RWPE1 (cell line): ENCODE results near the gene GSTCD.
"Not testable (repeated sequence)": the region's sequence is repeated elsewhere in the genome, so short reads cannot be mapped to it uniquely, and the experiment has no call there.

Experiments used
- CTCF ChIA-PET: fragments of 350-600 bp; sonication (Branson Sonifier 250); formaldehyde crosslinking; extraction: SDS; loops from one replicate; lab custom pipeline; 2021; lab: Yijun Ruan, JAX
- POLR2A ChIA-PET: fragments of 400-600 bp; formaldehyde crosslinking; extraction: SDS; loops from one replicate; lab custom pipeline; 2020; ENCODE audit warnings: antibody characterized with exemption; ENCODE audit not compliant: low non-redundant PET; lab: Yijun Ruan, JAX
- DNase-seq: peaks from one replicate; pipeline ENCODE4 v3.0.0; 2012; ENCODE audit warnings: low spot score
- H3K27ac ChIP-seq: fragments of 450-650 bp; 2 replicates; pipeline ENCODE4 v1.5.1; 2017
- TF ChIP-seq, protein P1 (sequence below): fragments of 450-650 bp; conservative IDR thresholded peaks from 2 replicates; pipeline ENCODE4 v1.5.1; 2017; ENCODE audit warnings: low read depth, mild to moderate bottlenecking

Gene GSTCD

DNA sequence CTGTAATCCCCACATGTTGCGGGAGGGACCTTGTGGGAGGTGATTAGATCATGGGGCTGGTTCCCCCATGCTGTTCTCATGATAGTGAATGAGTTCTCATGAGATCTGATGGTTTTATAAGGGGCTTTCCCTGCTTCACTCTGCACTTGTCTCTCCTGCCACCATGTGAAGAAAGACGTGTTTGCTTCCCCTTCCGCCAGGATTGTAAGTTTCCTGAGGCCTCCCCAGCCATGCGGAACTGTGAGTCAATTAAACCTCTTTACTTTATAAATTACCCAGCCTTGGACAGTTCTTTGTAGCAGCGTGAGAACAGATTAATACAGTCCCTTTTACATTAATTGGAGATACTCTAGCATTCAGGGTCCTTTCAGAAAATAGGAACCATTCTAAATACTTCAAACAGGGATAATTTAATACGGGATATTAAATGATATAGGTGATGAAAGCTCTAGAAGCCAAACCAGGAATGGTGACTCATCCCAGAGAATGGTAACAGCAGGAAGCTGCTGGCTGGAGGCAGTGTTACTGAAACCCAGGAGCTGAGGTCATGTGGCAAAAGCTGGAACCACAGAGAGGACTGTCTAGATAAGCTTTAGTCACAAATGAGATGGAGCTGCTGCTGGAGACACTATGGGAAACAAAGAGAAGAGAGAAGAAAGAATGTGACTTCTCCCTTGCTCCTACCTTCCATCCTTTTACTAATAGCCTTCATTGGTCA lies 57.3 kb downstream of the GSTCD start:
- ChIA-PET POLR2A (no interaction called here), CTCF (no interaction called here)
- TF ChIP-seq, protein P1, sequence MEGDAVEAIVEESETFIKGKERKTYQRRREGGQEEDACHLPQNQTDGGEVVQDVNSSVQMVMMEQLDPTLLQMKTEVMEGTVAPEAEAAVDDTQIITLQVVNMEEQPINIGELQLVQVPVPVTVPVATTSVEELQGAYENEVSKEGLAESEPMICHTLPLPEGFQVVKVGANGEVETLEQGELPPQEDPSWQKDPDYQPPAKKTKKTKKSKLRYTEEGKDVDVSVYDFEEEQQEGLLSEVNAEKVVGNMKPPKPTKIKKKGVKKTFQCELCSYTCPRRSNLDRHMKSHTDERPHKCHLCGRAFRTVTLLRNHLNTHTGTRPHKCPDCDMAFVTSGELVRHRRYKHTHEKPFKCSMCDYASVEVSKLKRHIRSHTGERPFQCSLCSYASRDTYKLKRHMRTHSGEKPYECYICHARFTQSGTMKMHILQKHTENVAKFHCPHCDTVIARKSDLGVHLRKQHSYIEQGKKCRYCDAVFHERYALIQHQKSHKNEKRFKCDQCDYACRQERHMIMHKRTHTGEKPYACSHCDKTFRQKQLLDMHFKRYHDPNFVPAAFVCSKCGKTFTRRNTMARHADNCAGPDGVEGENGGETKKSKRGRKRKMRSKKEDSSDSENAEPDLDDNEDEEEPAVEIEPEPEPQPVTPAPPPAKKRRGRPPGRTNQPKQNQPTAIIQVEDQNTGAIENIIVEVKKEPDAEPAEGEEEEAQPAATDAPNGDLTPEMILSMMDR = no peak
- DNase-seq = peak; percentile 60
- H3K27ac ChIP-seq = no peak overlapping the region

DNA sequence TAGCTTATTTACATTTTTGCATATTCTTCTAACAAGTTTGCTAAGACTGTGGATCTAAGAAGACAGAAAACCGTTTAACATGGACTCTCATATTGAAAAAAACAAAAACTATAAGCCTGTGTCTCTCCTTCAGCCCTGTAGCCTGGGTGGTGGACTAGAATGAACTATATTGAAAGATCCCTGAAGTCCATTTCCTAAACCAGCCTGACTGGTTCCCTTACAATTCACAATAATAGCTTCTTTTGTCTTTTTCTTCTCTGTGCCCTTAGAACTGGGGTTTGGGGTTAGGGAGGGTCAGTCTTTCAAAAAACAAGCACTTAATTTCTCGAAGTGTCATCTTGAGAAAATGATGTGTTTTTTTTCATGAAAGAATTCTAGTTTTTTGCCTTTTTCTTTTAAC lies 59.0 kb downstream of the GSTCD start:
- TF ChIP-seq, protein P1 = no peak
- POLR2A ChIA-PET = no interaction called here
- H3K27ac ChIP-seq = no peak overlapping the region
- CTCF ChIA-PET = no interaction called here
- no peak for DNase-seq

DNA sequence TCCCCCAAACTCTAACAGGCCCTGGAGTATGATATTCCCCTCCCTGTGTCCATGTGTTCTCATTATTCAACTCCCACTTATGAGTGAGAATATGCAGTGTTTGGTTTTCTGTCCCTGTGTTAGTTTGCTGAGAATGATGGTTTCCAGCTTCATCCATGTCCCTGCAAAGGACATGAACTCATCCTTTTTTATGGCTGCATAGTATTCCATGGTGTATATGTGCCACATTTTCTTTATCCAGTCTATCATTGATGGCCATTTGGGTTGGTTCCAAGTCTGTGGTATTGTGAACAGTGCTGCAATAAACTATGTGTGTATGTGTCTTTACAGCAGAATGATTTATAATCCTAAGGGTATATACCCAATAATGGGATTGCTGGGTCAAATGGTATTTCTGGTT lies 61.9 kb downstream of the GSTCD start:
- H3K27ac ChIP-seq, DNase-seq, POLR2A ChIA-PET, CTCF ChIA-PET: not testable (repeated sequence)

DNA sequence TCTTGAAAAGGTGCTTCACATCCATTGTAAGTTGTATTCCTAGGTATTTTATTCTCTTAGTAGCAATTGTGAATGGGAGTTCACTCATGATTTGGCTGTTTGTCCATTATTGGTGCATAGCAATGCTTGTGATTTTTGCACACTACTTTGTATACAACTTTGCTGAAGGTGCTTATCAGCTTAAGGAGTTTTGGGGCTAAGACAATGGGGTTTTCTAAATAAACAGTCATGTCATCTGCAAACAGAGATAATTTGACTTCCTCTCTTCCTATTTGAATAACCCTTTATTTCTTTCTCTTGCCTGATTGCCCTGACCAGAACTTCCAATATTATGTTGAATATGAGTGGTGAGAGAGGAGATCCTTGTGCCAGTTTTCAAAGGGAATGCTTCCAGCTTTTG lies 63.5 kb downstream of the GSTCD start:
- POLR2A ChIA-PET, DNase-seq, H3K27ac ChIP-seq: not testable (repeated sequence)
- CTCF ChIA-PET = interaction anchor here (0.5 to 0.7 kb wide), 4 partner anchors 48 to 1125 kb away, joined by 3 read pairs; no protein-coding TSS in a partner anchor

DNA sequence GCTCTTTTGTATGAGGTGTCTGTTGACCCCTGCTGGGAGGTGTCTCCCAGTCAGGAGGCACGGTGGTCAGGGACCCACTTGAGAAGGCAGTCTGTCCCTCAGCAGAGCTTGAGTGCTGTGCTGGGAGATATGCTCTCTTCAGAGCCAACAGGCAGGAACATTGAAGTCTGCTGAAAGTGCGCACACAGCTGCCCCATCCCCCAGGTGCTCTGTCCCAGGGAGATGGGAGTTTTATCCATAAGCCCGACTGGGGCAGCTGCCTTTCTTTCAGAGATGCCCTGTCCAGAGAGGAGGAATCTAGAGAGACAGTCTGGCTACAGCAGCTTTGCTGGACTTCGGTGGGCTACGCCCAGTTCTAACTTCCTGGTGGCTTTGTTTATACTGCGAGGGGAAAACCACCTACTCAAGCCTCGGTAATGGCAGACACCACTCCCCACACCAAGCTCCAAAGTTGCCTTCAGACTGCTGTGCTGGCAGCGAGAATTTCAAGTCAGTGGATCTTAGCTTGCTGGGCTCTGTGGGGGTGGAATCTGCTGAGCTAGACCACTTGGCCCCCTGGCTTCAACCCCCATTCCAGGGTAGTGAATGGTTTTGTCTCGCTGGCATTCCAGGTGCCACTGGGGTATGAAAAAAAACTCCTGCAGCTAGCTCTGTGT lies 67.3 kb downstream of the GSTCD start:
- POLR2A ChIA-PET, H3K27ac ChIP-seq, CTCF ChIA-PET: not testable (repeated sequence)

DNA sequence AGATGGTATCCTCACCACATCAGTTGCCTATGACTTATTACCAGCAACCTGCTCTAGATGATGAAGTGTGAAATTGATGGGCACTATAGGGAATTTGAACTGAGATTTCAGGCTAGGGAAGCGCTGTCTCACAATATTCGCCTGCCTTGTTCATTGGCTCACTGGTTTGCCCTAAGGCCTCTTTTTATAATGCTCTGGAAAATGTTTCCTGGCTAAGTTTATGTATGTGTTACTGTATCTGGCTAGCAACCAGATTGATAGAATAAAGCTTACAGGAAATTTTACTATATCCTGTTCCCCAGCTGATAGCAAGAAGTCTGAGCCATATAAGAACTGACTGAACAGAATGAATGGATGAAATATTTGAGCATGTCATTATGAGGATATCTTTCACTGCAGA lies 71.6 kb downstream of the GSTCD start:
- no peak for DNase-seq
- POLR2A ChIA-PET = no interaction called here
- CTCF ChIA-PET = no interaction called here
- H3K27ac ChIP-seq = no peak overlapping the region
- TF ChIP-seq, protein P1 = no peak

More for the DNA sequence above, 67.3 kb downstream of the GSTCD start:
- DNase-seq = not testable (repeated sequence)

DNA sequence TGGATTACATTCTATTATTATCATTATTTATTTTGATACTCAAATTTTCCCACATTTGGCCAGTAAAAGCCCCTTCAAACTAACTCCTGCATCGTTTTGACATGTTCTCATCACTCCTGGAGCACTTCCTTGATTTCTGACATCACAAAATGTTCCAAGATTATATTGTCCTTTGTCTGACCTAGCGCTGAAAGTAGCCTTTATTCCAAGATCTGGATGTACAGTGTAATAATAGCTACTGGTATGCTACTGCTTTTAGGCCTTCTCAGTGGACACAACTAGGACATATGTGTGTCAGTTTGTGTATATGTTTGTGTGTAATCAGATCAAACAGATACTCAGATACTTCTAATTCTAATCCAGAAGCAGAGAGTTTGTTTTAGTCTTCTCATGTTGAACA lies 76.2 kb downstream of the GSTCD start:
- CTCF ChIA-PET = no interaction called here
- POLR2A ChIA-PET = no interaction called here
- H3K27ac ChIP-seq = no peak overlapping the region
- TF ChIP-seq, protein P1 = no peak
- DNase-seq = no peak

DNA sequence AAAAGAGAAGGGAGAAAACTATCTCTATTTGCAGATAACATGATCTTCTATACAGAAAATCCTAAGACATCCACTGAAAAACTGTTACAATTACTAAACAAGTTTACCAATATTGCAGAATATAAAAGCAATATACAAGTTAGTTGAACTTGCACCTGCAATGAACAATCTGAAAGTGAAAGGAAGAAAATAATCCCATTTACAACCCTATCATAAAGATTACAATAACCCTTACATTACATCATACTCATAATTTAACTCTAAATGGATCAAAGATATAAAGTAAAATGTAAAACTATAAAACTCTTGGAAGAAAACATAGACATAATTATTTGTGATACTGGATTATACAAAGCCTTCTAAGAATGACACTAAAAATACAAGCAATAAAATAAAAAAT lies 77.2 kb downstream of the GSTCD start:
- no peak overlapping the region for H3K27ac ChIP-seq
- no peak for DNase-seq
- TF ChIP-seq, protein P1 = no peak
- ChIA-PET POLR2A (no interaction called here), CTCF (no interaction called here)
